Lower leg skin (tissue), 4 donors: ENCODE measurements around the gene TNFRSF1B. TPM values are rescaled to one million over a fixed set of nuclear protein-coding genes. Genes with fewer than 3 reads are reported as not detected.

Experiments
- DNase-seq, 2 donors: peaks; one replicate each; pipeline ENCODE4 v3.0.0-alpha.2; 2019; ENCODE audit warnings: low spot score in 2 of 2
- H3K4me3 ChIP-seq: fragments of 200-600 bp; sonication (generic); 2 replicates; pipeline ENCODE4 v1.5.1; 2017; ENCODE audit warnings: mild to moderate bottlenecking, low read depth; ENCODE audit not compliant: poor library complexity, severe bottlenecking
- CTCF ChIP-seq, 3 donors: fragments of 450-650 bp; IDR thresholded peaks; one replicate each; pipeline ENCODE4 v1.5.1; 2016; ENCODE audit warnings: antibody characterized with exemption in 3 of 3, mild to moderate bottlenecking in 3 of 3, moderate library complexity in 2 of 3
- POLR2A ChIP-seq, 2 donors: fragments of 450-650 bp; IDR thresholded peaks; one replicate each; pipeline ENCODE4 v1.6.1; 2016 to 2017; ENCODE audit warnings: antibody characterized with exemption in 2 of 2, mild to moderate bottlenecking in 1 of 2, moderate library complexity in 1 of 2
- WGBS, 2 donors: methylation state at CpG; one replicate each; pipeline ENCODE4 v1.1.5; 2018; 5-methylcytosine and 5-hydroxymethylcytosine counted together
- intact Hi-C: fragments of 100-400 bp; cut with DNase I; formaldehyde crosslinking; loops from one replicate; pipeline ENCODE4 v1.15.0; 2023; ENCODE audit warnings: low total_unique reads
- total RNA-seq, 4 donors: library from RNA; depleted of rRNA; stranded (reverse); fragments of >200 nt; gene quantifications; one replicate each; pipeline ENCODE4 v1.1.0, GENCODE V29; 2016

TNFRSF1B gene
- total RNA-seq, 4 donors from 2014 or later = 8.5 to 33.1 (median 16.3) TPM

- no peak for TF ChIP-seq POLR2A (IDR thresholded peaks at IDR 0.05)
- TF ChIP-seq CTCF (IDR thresholded peaks at IDR 0.05) = no peak
- no peak overlapping the region for H3K4me3 ChIP-seq
- intact Hi-C loops = no loop called here
- 85% methylated on average over 20 of the region's 20 CpGs for WGBS, 2 donors
- no peak for DNase-seq
These were observed 20.3 kb upstream of the TNFRSF1B start for GRCh38 chr1:12146343-12147112.

GRCh38 chr1:12147201-12147701, 19.5 kb upstream of the TNFRSF1B start:
- 84 to 86% methylated on average over 8 of the region's 8 CpGs for WGBS, 2 donors
- intact Hi-C loops = no loop called here
- no peak for TF ChIP-seq POLR2A (IDR thresholded peaks at IDR 0.05)
- no peak for TF ChIP-seq CTCF (IDR thresholded peaks at IDR 0.05)
- no peak for DNase-seq
- H3K4me3 ChIP-seq = no peak overlapping the region

GRCh38 chr1:12148160-12148957, 18.4 kb upstream of the TNFRSF1B start:
- no peak overlapping the region for H3K4me3 ChIP-seq
- no peak for DNase-seq
- intact Hi-C loops = no loop called here
- 76 to 78% methylated on average over 8 of the region's 8 CpGs for WGBS, 2 donors
- no peak for TF ChIP-seq POLR2A (IDR thresholded peaks at IDR 0.05)
- TF ChIP-seq CTCF (IDR thresholded peaks at IDR 0.05) = no peak

- no peak for DNase-seq
- 76 to 77% methylated on average over 5 of the region's 5 CpGs for WGBS, 2 donors
- no peak overlapping the region for H3K4me3 ChIP-seq
- intact Hi-C loops = no loop called here
- TF ChIP-seq CTCF (IDR thresholded peaks at IDR 0.05) = no peak
- no peak for TF ChIP-seq POLR2A (IDR thresholded peaks at IDR 0.05)
These were observed 17.6 kb upstream of the TNFRSF1B start for GRCh38 chr1:12148958-12149790.

- TF ChIP-seq CTCF (IDR thresholded peaks at IDR 0.05) (no peak), POLR2A (IDR thresholded peaks at IDR 0.05) (no peak)
- no peak for DNase-seq
- intact Hi-C loops = no loop called here
- WGBS, 2 donors = 85 to 87% methylated on average over 6 of the region's 6 CpGs
- H3K4me3 ChIP-seq = no peak overlapping the region
These were observed 17.0 kb upstream of the TNFRSF1B start for GRCh38 chr1:12149791-12150175.
